HG02678 (cell line): Measurements from ENCODE around the gene STN1.

ENCODE experiments used
- ATAC-seq: cut with Tn5 transposase; IDR thresholded peaks from one replicate; pipeline ENCODE4 v1.9.1; 2021; ENCODE audit warnings: mild to moderate bottlenecking, moderate library complexity; ENCODE audit not compliant: unreplicated experiment

Gene STN1

DNA sequence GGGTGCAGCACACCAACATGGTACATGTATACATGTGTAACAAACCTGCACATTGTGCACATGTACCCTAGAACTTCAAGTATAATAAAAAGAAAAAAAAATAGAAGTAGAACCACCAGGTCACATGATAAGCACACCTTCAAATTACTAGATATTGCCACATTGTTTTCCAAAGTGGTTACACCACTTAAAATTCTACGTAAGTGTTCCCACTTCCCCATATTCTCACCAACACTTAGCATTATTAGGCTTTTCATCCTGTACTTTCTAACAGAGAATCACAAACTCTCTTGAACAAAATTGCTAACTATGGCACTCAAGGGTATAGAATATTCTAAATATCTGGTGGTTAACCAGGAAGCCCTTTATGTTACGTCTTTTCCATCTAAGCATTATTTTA is 85.2 kb downstream of the STN1 start:
- ATAC-seq = no peak
